Body of pancreas (tissue), 4 donors: Measurements from ENCODE around the gene NHERF2.
A peak's percentile ranks its signal among the peaks of the same experiment; 100 is the strongest.

ENCODE experiments used
- CTCF ChIP-seq, 7 experiments: fragments of 450-650 bp in 4 of 7; fragments of 200-600 bp in 3 of 7; sonication (generic) in 3 of 7; IDR thresholded peaks; one replicate each; pipeline ENCODE4 v1.5.1; 2016 to 2019; ENCODE audit warnings: antibody characterized with exemption in 7 of 7
- POLR2A ChIP-seq, 3 donors: fragments of 450-650 bp; IDR thresholded peaks; one replicate each; pipeline ENCODE4 v1.6.1; 2016; ENCODE audit warnings: antibody characterized with exemption in 3 of 3, mild to moderate bottlenecking in 2 of 3

GRCh38 chr16:2008009-2008526, 18.6 kb upstream of the NHERF2 start:
- TF ChIP-seq CTCF (IDR thresholded peaks at IDR 0.05) (no peak), POLR2A (IDR thresholded peaks at IDR 0.05) (peak; percentile 39 to 64 (median 44))
